H9 (cell line): Measurements from ENCODE around the gene ALPG. TPM values are rescaled to one million over a fixed set of nuclear protein-coding genes. Genes with fewer than 3 reads are reported as not detected.
A peak's percentile ranks its signal among the peaks of the same experiment; 100 is the strongest.
"Not testable (repeated sequence)": the region's sequence is repeated elsewhere in the genome, so short reads cannot be mapped to it uniquely, and the experiment has no call there.

Experiments used
- DNase-seq: peaks from one replicate; pipeline ENCODE4 v3.0.0-alpha.2; 2017
- H2AFZ ChIP-seq: one replicate; pipeline ENCODE4 v1.6.1; 2013; ENCODE audit warnings: mild to moderate bottlenecking, low read length, control low read depth, moderate library complexity
- H2AK5ac ChIP-seq: 2 replicates; pipeline ENCODE4 v1.6.1; 2013; ENCODE audit warnings: low read length, control low read depth, mixed read lengths; ENCODE audit not compliant: insufficient read length
- H2BK120ac ChIP-seq: one replicate; pipeline ENCODE4 v1.6.1; 2013; ENCODE audit warnings: low read depth, mild to moderate bottlenecking, low read length, control low read depth, inconsistent platforms; ENCODE audit not compliant: poor library complexity, severe bottlenecking
- H2BK12ac ChIP-seq: 2 replicates; pipeline ENCODE4 v1.6.1; 2013; ENCODE audit warnings: low read length, control low read depth, mixed read lengths, low read depth; ENCODE audit not compliant: insufficient read length
- H2BK15ac ChIP-seq: 2 replicates; pipeline ENCODE4 v1.6.1; 2013; ENCODE audit warnings: low read depth, low read length, control low read depth
- H2BK20ac ChIP-seq: one replicate; pipeline ENCODE4 v1.6.1; 2013; ENCODE audit warnings: low read depth, mild to moderate bottlenecking, low read length, control low read depth, inconsistent platforms; ENCODE audit not compliant: poor library complexity, severe bottlenecking
- H2BK5ac ChIP-seq: 2 replicates; pipeline ENCODE4 v1.6.1; 2013; ENCODE audit warnings: low read length, control low read depth, mixed read lengths; ENCODE audit not compliant: insufficient read length
- H3K14ac ChIP-seq: 2 replicates; pipeline ENCODE4 v1.6.1; 2013; ENCODE audit warnings: low read length, control low read depth; ENCODE audit not compliant: insufficient read depth
- H3K18ac ChIP-seq: 2 replicates; pipeline ENCODE4 v1.6.1; 2013; ENCODE audit warnings: low read depth, mild to moderate bottlenecking, mixed read lengths, low read length, control low read depth; ENCODE audit not compliant: insufficient read length
- H3K23ac ChIP-seq: 2 replicates; pipeline ENCODE4 v1.6.1; 2013; ENCODE audit warnings: low read length, control low read depth, mixed read lengths, low read depth; ENCODE audit not compliant: insufficient read length
- H3K23me2 ChIP-seq: 2 replicates; pipeline ENCODE4 v1.6.1; 2013; ENCODE audit warnings: low read depth, mild to moderate bottlenecking, mixed read lengths, low read length, control low read depth; ENCODE audit not compliant: insufficient read length, poor library complexity, severe bottlenecking
- H3K27ac ChIP-seq: 2 replicates; pipeline ENCODE4 v1.5.1; 2013; ENCODE audit warnings: low read length, control low read depth, mixed read lengths, low read depth; ENCODE audit not compliant: insufficient read length
- H3K27me3 ChIP-seq: 2 replicates; pipeline ENCODE4 v1.6.1; 2013; ENCODE audit warnings: low read length, control low read depth, inconsistent platforms; ENCODE audit not compliant: insufficient read depth
- H3K4ac ChIP-seq: 2 replicates; pipeline ENCODE4 v1.6.1; 2013; ENCODE audit warnings: low read depth, mild to moderate bottlenecking, control low read depth, inconsistent platforms, low read length, moderate library complexity
- H3K4me1 ChIP-seq: 2 replicates; pipeline ENCODE4 v1.6.1; 2013; ENCODE audit warnings: low read length, control low read depth, inconsistent platforms; ENCODE audit not compliant: insufficient read depth
- H3K4me2 ChIP-seq: 2 replicates; pipeline ENCODE4 v1.6.1; 2013; ENCODE audit warnings: low read length, control low read depth, mixed read lengths; ENCODE audit not compliant: insufficient read length, insufficient read depth
- H3K56ac ChIP-seq: 2 replicates; pipeline ENCODE4 v1.6.1; 2013; ENCODE audit warnings: low read depth, mild to moderate bottlenecking, mixed read lengths, low read length, control low read depth; ENCODE audit not compliant: insufficient read length
- H3K79me1 ChIP-seq: 2 replicates; pipeline ENCODE4 v1.6.1; 2013; ENCODE audit warnings: low read depth, mild to moderate bottlenecking, moderate library complexity, low read length, control low read depth, inconsistent platforms; ENCODE audit not compliant: insufficient read depth, poor library complexity, severe bottlenecking
- H3K79me2 ChIP-seq: 2 replicates; pipeline ENCODE4 v1.6.1; 2013; ENCODE audit warnings: low read length, control low read depth, inconsistent platforms; ENCODE audit not compliant: insufficient read depth
- H3K9ac ChIP-seq: 2 replicates; pipeline ENCODE4 v1.6.1; 2013; ENCODE audit warnings: low read length, control low read depth, mixed read lengths; ENCODE audit not compliant: insufficient read length; ENCODE audit errors: extremely low read depth
- H3K9me3 ChIP-seq: one replicate; pipeline ENCODE4 v1.6.1; 2013; ENCODE audit warnings: low read depth, low read length, inconsistent platforms; ENCODE audit not compliant: control insufficient read depth
- H3T11ph ChIP-seq: one replicate; pipeline ENCODE4 v1.6.1; 2013; ENCODE audit warnings: mild to moderate bottlenecking, low read length, control low read depth, inconsistent platforms
- H4K20me1 ChIP-seq: one replicate; pipeline ENCODE4 v1.6.1; 2013; ENCODE audit not compliant: control insufficient read depth, insufficient read length, insufficient read depth
- H4K5ac ChIP-seq: 2 replicates; pipeline ENCODE4 v1.6.1; 2013; ENCODE audit warnings: low read depth, mild to moderate bottlenecking, mixed read lengths, low read length, control low read depth; ENCODE audit not compliant: insufficient read length
- H4K8ac ChIP-seq: replicated peaks from 2 replicates; pipeline ENCODE4 v1.6.1; 2013; ENCODE audit warnings: low read length, control low read depth, mixed read lengths, low read depth; ENCODE audit not compliant: insufficient read length
- H4K91ac ChIP-seq: 2 replicates; pipeline ENCODE4 v1.6.1; 2013; ENCODE audit warnings: low read depth, mild to moderate bottlenecking, moderate library complexity, mixed read lengths, low read length, control low read depth; ENCODE audit not compliant: insufficient read length
- H3K27ac Mint-ChIP-seq, 3 experiments: 2 replicates in 2 of 3; 3 replicates in 1 of 3; pipeline ENCODE4 v1.8.0; 2020 to 2021; ENCODE audit warnings: mixed read lengths in 3 of 3, mild to moderate bottlenecking in 1 of 3, moderate library complexity in 1 of 3
- H3K27me3 Mint-ChIP-seq: 2 replicates; pipeline ENCODE4 v1.8.0; 2021; ENCODE audit warnings: low read depth, mild to moderate bottlenecking, moderate library complexity, mixed read lengths
- H3K36me3 Mint-ChIP-seq, 3 experiments: 2 replicates in 2 of 3; 3 replicates in 1 of 3; pipeline ENCODE4 v1.8.0; 2020 to 2021; ENCODE audit warnings: low read depth in 3 of 3, mixed read lengths in 3 of 3; ENCODE audit not compliant: insufficient read depth in 1 of 3
- H3K4me1 Mint-ChIP-seq, 2 experiments: 2 replicates each; pipeline ENCODE4 v1.8.0; 2020; ENCODE audit warnings: mixed read lengths in 2 of 2
- H3K4me3 Mint-ChIP-seq, 2 experiments: 2 replicates in 1 of 2; 3 replicates in 1 of 2; pipeline ENCODE4 v1.8.0; 2020 to 2021; ENCODE audit warnings: mild to moderate bottlenecking in 2 of 2, mixed read lengths in 2 of 2, moderate library complexity in 1 of 2
- H3K9me3 Mint-ChIP-seq, 2 experiments: 2 replicates in 1 of 2; 3 replicates in 1 of 2; pipeline ENCODE4 v1.8.0; 2020; ENCODE audit warnings: mild to moderate bottlenecking in 2 of 2, mixed read lengths in 2 of 2, moderate library complexity in 1 of 2
- WGBS: extraction: QIAGEN DNeasy Blood & Tissue Kit; methylation state at CpG from one replicate; pipeline ENCODE4 v1.1.7; 2013; ENCODE audit warnings: missing lambda C conversion rate, low lambda C conversion rate, mixed read lengths; ENCODE audit not compliant: insufficient read length; ENCODE audit errors: extremely low coverage; 5-methylcytosine and 5-hydroxymethylcytosine counted together
- total RNA-seq: library from RNA; stranded (reverse); gene quantifications from 2 replicates; pipeline ENCODE4 v1.2.1, GENCODE V29; 2021
- TF ChIP-seq, protein P1 (sequence below): fragments of 200-600 bp; sonication (generic); conservative IDR thresholded peaks from 3 replicates; pipeline ENCODE4 v1.8.0; 2021; ENCODE audit warnings: antibody characterized with exemption, mild to moderate bottlenecking

The ALPG gene
- total RNA-seq, 1 experiment from 2014 or later = 1.3 TPM

DNA sequence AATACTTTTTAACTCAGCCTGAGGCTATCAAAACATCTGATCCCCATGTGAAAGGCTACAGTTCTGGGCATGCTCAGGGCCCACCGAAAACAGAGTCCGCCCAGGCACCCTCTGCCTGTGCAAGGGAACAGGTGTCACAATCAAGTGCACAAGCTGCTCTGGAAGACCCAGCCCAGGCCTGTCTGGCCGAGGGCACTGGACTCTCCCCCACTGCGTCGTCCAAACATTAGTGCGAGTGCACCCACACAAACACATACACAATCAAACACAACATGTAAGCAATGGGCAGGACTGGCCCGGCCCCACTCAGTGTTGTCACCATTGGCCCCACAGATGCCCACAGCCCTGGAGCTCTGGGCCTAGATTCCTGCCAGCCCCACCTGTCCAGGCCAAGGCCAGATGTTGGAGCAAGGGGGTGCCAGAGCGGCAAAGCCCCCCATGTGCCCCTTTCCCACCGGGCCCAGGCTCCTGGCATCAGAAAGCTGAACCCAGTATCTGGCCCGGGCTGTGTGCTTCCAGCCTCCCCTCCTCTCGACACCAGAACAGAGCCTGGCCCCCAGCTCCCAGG lies 617 bp upstream of the ALPG start:
- no peaks in the 10 kb centered on the region for H3K79me2 ChIP-seq
- H2BK15ac ChIP-seq = no peak overlapping the region
- Mint-ChIP-seq H3K9me3 (no peaks in the 10 kb centered on the region), H3K36me3 (peaks cover 0 to 64% (median 10%) of the 10 kb centered on the region in 3 experiments; a peak in 4 of 7 replicates), H3K4me1 (peaks cover 10 to 16% of the 10 kb centered on the region in 2 experiments), H3K4me3 (peak overlapping the region in 1 of 2 experiments; percentile 32; a peak in 2 of 5 replicates), H3K27ac (no peak overlapping the region), H3K27me3 (peaks cover 3% of the 10 kb centered on the region)
- no peak overlapping the region for H3K27ac ChIP-seq
- no peak overlapping the region for H3K56ac ChIP-seq
- H3K79me1 ChIP-seq = no peaks in the 10 kb centered on the region
- no peak overlapping the region for H3K4me2 ChIP-seq
- H3K9ac ChIP-seq = no peak overlapping the region
- no peak overlapping the region for H3K23ac ChIP-seq
- H4K5ac ChIP-seq = no peak overlapping the region
- H2BK12ac ChIP-seq = no peak overlapping the region
- no peak overlapping the region for H3K14ac ChIP-seq
- DNase-seq = no peak
- H3T11ph ChIP-seq = no peak overlapping the region
- no peak overlapping the region for H4K91ac ChIP-seq
- WGBS = no CpG with 5 or more reads among the region's 11 CpGs
- H4K20me1 ChIP-seq = no peaks in the 10 kb centered on the region
- no peak overlapping the region for H2AK5ac ChIP-seq
- no peaks in the 10 kb centered on the region for H3K9me3 ChIP-seq
- TF ChIP-seq, protein P1, sequence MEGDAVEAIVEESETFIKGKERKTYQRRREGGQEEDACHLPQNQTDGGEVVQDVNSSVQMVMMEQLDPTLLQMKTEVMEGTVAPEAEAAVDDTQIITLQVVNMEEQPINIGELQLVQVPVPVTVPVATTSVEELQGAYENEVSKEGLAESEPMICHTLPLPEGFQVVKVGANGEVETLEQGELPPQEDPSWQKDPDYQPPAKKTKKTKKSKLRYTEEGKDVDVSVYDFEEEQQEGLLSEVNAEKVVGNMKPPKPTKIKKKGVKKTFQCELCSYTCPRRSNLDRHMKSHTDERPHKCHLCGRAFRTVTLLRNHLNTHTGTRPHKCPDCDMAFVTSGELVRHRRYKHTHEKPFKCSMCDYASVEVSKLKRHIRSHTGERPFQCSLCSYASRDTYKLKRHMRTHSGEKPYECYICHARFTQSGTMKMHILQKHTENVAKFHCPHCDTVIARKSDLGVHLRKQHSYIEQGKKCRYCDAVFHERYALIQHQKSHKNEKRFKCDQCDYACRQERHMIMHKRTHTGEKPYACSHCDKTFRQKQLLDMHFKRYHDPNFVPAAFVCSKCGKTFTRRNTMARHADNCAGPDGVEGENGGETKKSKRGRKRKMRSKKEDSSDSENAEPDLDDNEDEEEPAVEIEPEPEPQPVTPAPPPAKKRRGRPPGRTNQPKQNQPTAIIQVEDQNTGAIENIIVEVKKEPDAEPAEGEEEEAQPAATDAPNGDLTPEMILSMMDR = no peak
- no peaks in the 10 kb centered on the region for H3K23me2 ChIP-seq
- H2BK120ac ChIP-seq = no peak overlapping the region
- no peaks in the 10 kb centered on the region for H3K4me1 ChIP-seq
- no peak overlapping the region for H2BK20ac ChIP-seq
- no peak overlapping the region for H3K18ac ChIP-seq
- no peak overlapping the region for H2BK5ac ChIP-seq
- H2AFZ ChIP-seq = no peak overlapping the region
- no peak overlapping the region for H3K4ac ChIP-seq
- H3K27me3 ChIP-seq = no peaks in the 10 kb centered on the region
- H4K8ac ChIP-seq = no peak overlapping the region

- H3K56ac ChIP-seq, H3K4me2 ChIP-seq, H4K20me1 ChIP-seq, H3K79me2 ChIP-seq, H3K23ac ChIP-seq, H3K27me3 ChIP-seq, H3K27ac ChIP-seq, H4K8ac ChIP-seq, H2BK120ac ChIP-seq, H3K4me1 ChIP-seq, DNase-seq, H3K79me1 ChIP-seq, H3K27me3 Mint-ChIP-seq, H2BK15ac ChIP-seq, H2BK5ac ChIP-seq, H3K9ac ChIP-seq, H3K4me3 Mint-ChIP-seq, H3K9me3 ChIP-seq, H3K4ac ChIP-seq, H2BK12ac ChIP-seq, H2BK20ac ChIP-seq, H2AFZ ChIP-seq, H3K14ac ChIP-seq, H3K9me3 Mint-ChIP-seq, H4K5ac ChIP-seq, H3T11ph ChIP-seq, H3K18ac ChIP-seq, H2AK5ac ChIP-seq, H4K91ac ChIP-seq, H3K23me2 ChIP-seq: not testable (repeated sequence)
- H3K27ac Mint-ChIP-seq = peak overlapping the region in 1 of 3 experiments; percentile 53; a peak in 1 of 7 replicates
- WGBS = no CpG with 5 or more reads among the region's 30 CpGs
- H3K4me1 Mint-ChIP-seq = peaks cover 10 to 17% of the 10 kb centered on the region in 2 experiments
- peaks cover 0 to 68% (median 9%) of the 10 kb centered on the region in 3 experiments; a peak in 5 of 7 replicates for H3K36me3 Mint-ChIP-seq
Observed at GRCh38 chr2:232407428-232408150, 945 bp downstream of the ALPG start.
